Gastrocnemius medialis (tissue), 4 donors: ENCODE measurements around the gene SLC6A1.

Source experiments
- POLR2A ChIP-seq, 2 donors: fragments of 450-650 bp; IDR thresholded peaks; one replicate each; pipeline ENCODE4 v1.6.1; 2017; ENCODE audit warnings: antibody characterized with exemption in 2 of 2, mild to moderate bottlenecking in 2 of 2, moderate library complexity in 2 of 2
- TF ChIP-seq, protein P1 (sequence below), 5 experiments: fragments of 450-650 bp in 3 of 5; fragments of 200-600 bp in 2 of 5; sonication (generic) in 2 of 5; IDR thresholded peaks in 4 of 5; conservative IDR thresholded peaks in 1 of 5; 1 replicate in 4 of 5; 2 replicates in 1 of 5; pipeline ENCODE4 v1.5.1; 2016 to 2019; ENCODE audit warnings: antibody characterized with exemption in 5 of 5, mild to moderate bottlenecking in 3 of 5, moderate library complexity in 3 of 5

DNA sequence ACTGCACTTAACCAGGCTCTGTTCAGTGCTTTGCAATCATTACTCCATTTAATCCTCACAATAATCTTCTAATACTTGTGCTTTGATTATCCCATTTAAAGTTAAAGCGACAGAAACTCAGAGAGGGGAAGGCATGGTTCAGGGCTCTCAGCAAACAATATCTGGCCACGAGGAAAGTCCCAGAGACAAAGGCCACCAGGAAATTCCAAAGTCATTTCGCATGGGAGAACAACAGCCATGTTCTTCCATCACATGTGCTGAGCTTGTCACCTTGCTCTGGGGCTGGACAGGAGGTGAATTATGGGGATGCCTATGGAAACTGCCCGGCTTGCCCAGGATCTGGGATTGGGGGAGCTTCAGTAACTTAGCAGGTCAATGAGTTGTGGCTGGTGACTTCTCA is 95.5 kb downstream of the SLC6A1 start:
- TF ChIP-seq POLR2A (IDR thresholded peaks at IDR 0.05): no peak
- TF ChIP-seq, protein P1, sequence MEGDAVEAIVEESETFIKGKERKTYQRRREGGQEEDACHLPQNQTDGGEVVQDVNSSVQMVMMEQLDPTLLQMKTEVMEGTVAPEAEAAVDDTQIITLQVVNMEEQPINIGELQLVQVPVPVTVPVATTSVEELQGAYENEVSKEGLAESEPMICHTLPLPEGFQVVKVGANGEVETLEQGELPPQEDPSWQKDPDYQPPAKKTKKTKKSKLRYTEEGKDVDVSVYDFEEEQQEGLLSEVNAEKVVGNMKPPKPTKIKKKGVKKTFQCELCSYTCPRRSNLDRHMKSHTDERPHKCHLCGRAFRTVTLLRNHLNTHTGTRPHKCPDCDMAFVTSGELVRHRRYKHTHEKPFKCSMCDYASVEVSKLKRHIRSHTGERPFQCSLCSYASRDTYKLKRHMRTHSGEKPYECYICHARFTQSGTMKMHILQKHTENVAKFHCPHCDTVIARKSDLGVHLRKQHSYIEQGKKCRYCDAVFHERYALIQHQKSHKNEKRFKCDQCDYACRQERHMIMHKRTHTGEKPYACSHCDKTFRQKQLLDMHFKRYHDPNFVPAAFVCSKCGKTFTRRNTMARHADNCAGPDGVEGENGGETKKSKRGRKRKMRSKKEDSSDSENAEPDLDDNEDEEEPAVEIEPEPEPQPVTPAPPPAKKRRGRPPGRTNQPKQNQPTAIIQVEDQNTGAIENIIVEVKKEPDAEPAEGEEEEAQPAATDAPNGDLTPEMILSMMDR (IDR thresholded peaks at IDR 0.05 in 4 of 5, conservative IDR thresholded peaks at IDR 0.05 in 1 of 5): no peak
